Measurements from ENCODE around the gene TRMT11. TPM values are rescaled to one million over a fixed set of nuclear protein-coding genes. Genes with fewer than 3 reads are reported as not detected.

The TRMT11 gene
- total and polyA plus RNA-seq, 9 of the 15 experiments (the other 6 are each of a cell fraction or from before 2014, with no cell fraction given) = 38.8 to 88.0 (median 59.8) TPM

DNA sequence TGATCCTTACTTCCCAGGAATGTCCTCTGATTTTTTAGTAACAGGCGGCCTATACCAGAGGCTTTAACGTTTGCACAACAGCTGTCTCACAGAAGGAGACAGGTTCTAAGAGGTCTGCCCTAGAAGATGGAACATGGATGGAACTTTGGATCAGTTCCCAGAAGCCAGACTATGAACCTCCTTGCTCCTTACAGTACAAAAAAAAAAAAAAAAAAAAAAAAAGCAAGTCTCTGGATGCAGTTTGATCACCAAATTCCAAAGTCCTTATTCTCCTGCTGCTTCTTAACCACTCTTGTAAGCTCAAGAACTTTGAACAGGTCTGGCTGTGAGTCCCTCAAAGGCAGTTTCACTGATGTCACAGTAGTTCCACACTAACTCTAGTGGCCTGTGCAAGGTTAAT, 2.0 kb upstream of the TRMT11 start:
- intact Hi-C loops (cut with micrococcal nuclease) (loop anchor here (10.0 kb wide), 2 partner anchors 340 to 1360 kb away; partner anchors contain the start of gene ECHDC1), in situ Hi-C loops (cut with MboI) (no loop called here)
- no peak overlapping the region for H3K27ac ChIP-seq (ENCODE audit: extremely low read depth, low read depth, low read length)
- FAIRE-seq (no peak), DNase-seq (ENCODE audit: extremely low read depth in 1 of 4, low spot score in 3 of 4) (no peak), ATAC-seq (no peak)
- H3K9ac ChIP-seq (ENCODE audit: insufficient read depth in 1 of 2, low read depth in 2 of 2, low read length in 2 of 2) = no peak overlapping the region
- H3K4me1 ChIP-seq (replicated peaks in 1 of 2; ENCODE audit: control insufficient read depth in 2 of 2, insufficient read depth in 2 of 2, low read length in 2 of 2) = peaks cover 10 to 22% of the 10 kb centered on the region in 2 experiments; a peak in 4 of 5 replicates
- H3K36me3 ChIP-seq (ENCODE audit: control insufficient read depth, insufficient read depth, low read length) = no peaks in the 10 kb centered on the region
- no peak overlapping the region for H2AFZ ChIP-seq (ENCODE audit: low read depth, low read length)
- WGBS (ENCODE audit: insufficient coverage, low coverage, missing lambda C conversion rate) = 60% methylated on average over 2 of the region's 2 CpGs
- peaks cover 45% of the 10 kb centered on the region for H3K79me2 ChIP-seq (ENCODE audit: control insufficient read depth, insufficient read depth, low read length)
- no TSS peak for BruUV-seq (replicated peaks)
- H3K9me3 ChIP-seq (replicated peaks; ENCODE audit: control insufficient read depth, insufficient read depth, low read depth, low read length) = no peaks in the 10 kb centered on the region
- H3K27me3 ChIP-seq (ENCODE audit: control insufficient read depth in 2 of 2, insufficient read depth in 2 of 2, low read length in 2 of 2) = no peaks in the 10 kb centered on the region
- TF ChIP-seq ZNF134 (CRISPR knock-in tag; conservative IDR thresholded peaks at IDR 0.05) = no peak
- TF ChIP-seq HMGN3 (IDR thresholded peaks at IDR 0.05; ENCODE audit: borderline replicate concordance, extremely low read depth, insufficient read length, low read depth, low read length) = no peak
- no peak for TF ChIP-seq MCM3 (IDR thresholded peaks at IDR 0.05)
- no peak for TF ChIP-seq ZNF316 (IDR thresholded peaks at IDR 0.05)
- TF ChIP-seq SRSF3 (IDR thresholded peaks at IDR 0.05; ENCODE audit: insufficient read depth, low read length) = no peak
- TF ChIP-seq SPI1 (IDR thresholded peaks at IDR 0.05; ENCODE audit: borderline replicate concordance, low read depth, low read length) = no peak
- no peak for TF ChIP-seq ELF4 (CRISPR knock-in tag; IDR thresholded peaks at IDR 0.05)
- TF ChIP-seq RHOXF2B (CRISPR knock-in tag; conservative IDR thresholded peaks at IDR 0.05) = no peak
- TF ChIP-seq NR2F6 (CRISPR knock-in tag; IDR thresholded peaks at IDR 0.05) = no peak
- TF ChIP-seq, protein P1, sequence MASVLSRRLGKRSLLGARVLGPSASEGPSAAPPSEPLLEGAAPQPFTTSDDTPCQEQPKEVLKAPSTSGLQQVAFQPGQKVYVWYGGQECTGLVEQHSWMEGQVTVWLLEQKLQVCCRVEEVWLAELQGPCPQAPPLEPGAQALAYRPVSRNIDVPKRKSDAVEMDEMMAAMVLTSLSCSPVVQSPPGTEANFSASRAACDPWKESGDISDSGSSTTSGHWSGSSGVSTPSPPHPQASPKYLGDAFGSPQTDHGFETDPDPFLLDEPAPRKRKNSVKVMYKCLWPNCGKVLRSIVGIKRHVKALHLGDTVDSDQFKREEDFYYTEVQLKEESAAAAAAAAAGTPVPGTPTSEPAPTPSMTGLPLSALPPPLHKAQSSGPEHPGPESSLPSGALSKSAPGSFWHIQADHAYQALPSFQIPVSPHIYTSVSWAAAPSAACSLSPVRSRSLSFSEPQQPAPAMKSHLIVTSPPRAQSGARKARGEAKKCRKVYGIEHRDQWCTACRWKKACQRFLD (CRISPR knock-in tag; IDR thresholded peaks at IDR 0.05) = no peak
- TF ChIP-seq ETS2 (tag; IDR thresholded peaks at IDR 0.05; ENCODE audit: borderline replicate concordance, poor library complexity, severe bottlenecking) = no peak
- TF ChIP-seq ZNF75A (CRISPR knock-in tag; IDR thresholded peaks at IDR 0.05) = no peak
- no peak for TF ChIP-seq RBM25 (IDR thresholded peaks at IDR 0.05; ENCODE audit: low read depth, low read length, severe bottlenecking)
- no peaks in the 10 kb centered on the region for H3K9me1 ChIP-seq (ENCODE audit: control insufficient read depth, insufficient read depth, low read length)
- ChIA-PET POLR2A (interaction anchor here (1.0 to 1.5 kb wide), 3 partner anchors 10 to 194 kb away, joined by 3 to 6 read pairs (median 4); partner anchors contain the start of gene NCOA7), CTCF (ENCODE audit: low intra/inter-chr PET ratio) (no interaction called here)
- 0 out of 2 replicates have a peak, but pooled peaks cover 3% of the 10 kb centered on the region for H4K20me1 ChIP-seq (replicated peaks; ENCODE audit: control insufficient read depth, insufficient read depth, low read length)
- no peak overlapping the region for H3K4me2 ChIP-seq (ENCODE audit: insufficient read depth, low read length)
- no peak overlapping the region for H3K4me3 ChIP-seq

Measured in K562 (cell line).